Panc1 (cell line): ENCODE measurements around the gene NFS1. TPM values are rescaled to one million over a fixed set of nuclear protein-coding genes. Genes with fewer than 3 reads are reported as not detected.
"Not testable (repeated sequence)": the region's sequence is repeated elsewhere in the genome, so short reads cannot be mapped to it uniquely, and the experiment has no call there.

Experiments
- ATAC-seq: fragments of 200-7000 bp; cut with Tn5 transposase; 2 replicates; pipeline ENCODE4 v1.9.1; 2020; ENCODE audit warnings: mild to moderate bottlenecking, moderate library complexity
- Bru-seq: library from RNA; stranded (reverse); fragments of 400-500 nt; gene quantifications from one replicate; lab custom pipeline; 2021; lab: Mats Ljungman, UMichigan
- BruChase-seq, 2 experiments: library from RNA; stranded (reverse); fragments of 400-500 nt; gene quantifications; one replicate each; lab custom pipeline; 2021; lab: Mats Ljungman, UMichigan
- BruUV-seq: library from RNA; stranded (reverse); fragments of 400-500 nt; replicated peaks from 2 replicates; lab custom pipeline; 2021; lab: Mats Ljungman, UMichigan
- CTCF ChIA-PET: fragments of 300-600 bp; sonication (Branson Sonifier 250); formaldehyde crosslinking; loops from one replicate; lab custom pipeline; 2022; ENCODE audit warnings: antibody characterized with exemption; lab: Charles Lee
- POLR2A ChIA-PET: fragments of 300-600 bp; sonication (Branson Sonifier 250); formaldehyde crosslinking; loops from one replicate; lab custom pipeline; 2022; ENCODE audit warnings: antibody characterized with exemption; lab: Charles Lee
- DNase-seq: peaks from one replicate; pipeline ENCODE4 v3.0.0-alpha.2; 2010; ENCODE audit warnings: low read depth, low spot score
- H3K27ac ChIP-seq: 2 replicates; pipeline ENCODE4 v1.5.1; 2011; ENCODE audit warnings: mild to moderate bottlenecking, low read length, inconsistent platforms
- H3K27me3 ChIP-seq: fragments of 200-500 bp; sonication (Bioruptor generic); 2 replicates; pipeline ENCODE4 v1.6.0; 2014; ENCODE audit warnings: low read length, inconsistent platforms; ENCODE audit not compliant: control insufficient read depth, insufficient read depth
- H3K36me3 ChIP-seq: fragments of 200-500 bp; sonication (Bioruptor generic); 2 replicates; pipeline ENCODE4 v1.5.1; 2014; ENCODE audit warnings: inconsistent platforms, mild to moderate bottlenecking, low read length, moderate library complexity; ENCODE audit not compliant: control insufficient read depth, insufficient read depth
- H3K4me1 ChIP-seq: 2 replicates; pipeline ENCODE4 v1.5.1; 2011; ENCODE audit warnings: inconsistent platforms, mild to moderate bottlenecking, low read length, moderate library complexity; ENCODE audit not compliant: control insufficient read depth, insufficient read depth
- H3K4me3 ChIP-seq, 2 experiments: 2 replicates each; pipeline ENCODE4 v1.5.1; 2011 to 2012; ENCODE audit warnings: low read depth in 2 of 2, low read length in 2 of 2, mild to moderate bottlenecking in 2 of 2, inconsistent platforms in 1 of 2, moderate library complexity in 1 of 2
- H3K9me3 ChIP-seq: fragments of 200-500 bp; sonication (Bioruptor generic); 2 replicates; pipeline ENCODE4 v1.5.1; 2014; ENCODE audit warnings: low read depth, mild to moderate bottlenecking, inconsistent platforms, low read length, moderate library complexity; ENCODE audit not compliant: control insufficient read depth, insufficient read depth
- POLR2AphosphoS5 ChIP-seq: IDR thresholded peaks from 2 replicates; pipeline ENCODE4 v1.6.1; 2012; ENCODE audit warnings: mild to moderate bottlenecking, low read depth, low read length, moderate library complexity
- SIN3A ChIP-seq: IDR thresholded peaks from 2 replicates; pipeline ENCODE4 v1.6.1; 2012; ENCODE audit warnings: low read depth, mild to moderate bottlenecking, low read length, moderate library complexity, borderline replicate concordance; ENCODE audit not compliant: insufficient read depth
- TCF7L2 ChIP-seq: IDR thresholded peaks from 2 replicates; pipeline ENCODE4 v1.6.1; 2011; ENCODE audit warnings: mild to moderate bottlenecking, low read depth, low read length, inconsistent platforms
- in situ Hi-C: cut with HindIII; loops from 2 replicates; pipeline ENCODE4 v1.10.0; 2016; ENCODE audit warnings: low sequenced_read_pairs, low pct_unique_long_range_greater_than_20kb
- intact Hi-C: fragments of 100-400 bp; cut with micrococcal nuclease; formaldehyde crosslinking; loops from one replicate; pipeline ENCODE4 v1.10.0; 2022; ENCODE audit not compliant: unreplicated experiment
- long read RNA-seq: library from polyadenylated mRNA; unstranded; transcript quantifications from one replicate; pipeline ENCODE4 v2.0.0, GENCODE V29; 2021; ENCODE audit not compliant: unreplicated experiment
- polyA plus RNA-seq: library from polyadenylated mRNA; unstranded; fragments of >200 nt; gene quantifications from one replicate; pipeline ENCODE4 v1.2.1, GENCODE V29; 2012; ENCODE audit warnings: missing spikeins; ENCODE audit not compliant: insufficient read length
- total RNA-seq: library from RNA; stranded (reverse); gene quantifications from one replicate; pipeline ENCODE4 v1.2.1, GENCODE V29; 2021; ENCODE audit not compliant: unreplicated experiment
- TF ChIP-seq, protein P1 (sequence below): fragments of 450-650 bp; IDR thresholded peaks from 2 replicates; pipeline ENCODE4 v1.5.1; 2017; ENCODE audit warnings: mild to moderate bottlenecking
- TF ChIP-seq, protein P2 (sequence below), 2 experiments: IDR thresholded peaks; 2 replicates each; pipeline ENCODE4 v1.6.1; 2011 to 2012; ENCODE audit warnings: low read depth in 2 of 2, control low read depth in 1 of 2, low read length in 1 of 2, mild to moderate bottlenecking in 1 of 2, moderate library complexity in 1 of 2; ENCODE audit not compliant: insufficient read depth in 1 of 2

Gene NFS1
- total RNA-seq = 44.9 TPM
- polyA plus RNA-seq = 32.6 TPM
- percentile 68 among the genes with signal in this experiment for Bru-seq, nascent RNA
- percentile 87 among the genes with signal in this experiment for BruChase-seq, experiment 1, labeled RNA remaining after a 2-hour chase
- BruChase-seq, experiment 2, labeled RNA remaining after a 6-hour chase = percentile 85 among the genes with signal in this experiment
- long read RNA-seq, transcript NFS1-204 (13 exons, 1,956 nt) = minor isoform, 6 of 62 reads
- long read RNA-seq, transcript NFS1-203 (13 exons, 3,012 nt) = major isoform, 24 of 62 reads
- long read RNA-seq, partial matches to known transcripts = 19 of 62 reads
- long read RNA-seq, other reads (novel, unspliced or antisense) = 10 of 62 reads

DNA sequence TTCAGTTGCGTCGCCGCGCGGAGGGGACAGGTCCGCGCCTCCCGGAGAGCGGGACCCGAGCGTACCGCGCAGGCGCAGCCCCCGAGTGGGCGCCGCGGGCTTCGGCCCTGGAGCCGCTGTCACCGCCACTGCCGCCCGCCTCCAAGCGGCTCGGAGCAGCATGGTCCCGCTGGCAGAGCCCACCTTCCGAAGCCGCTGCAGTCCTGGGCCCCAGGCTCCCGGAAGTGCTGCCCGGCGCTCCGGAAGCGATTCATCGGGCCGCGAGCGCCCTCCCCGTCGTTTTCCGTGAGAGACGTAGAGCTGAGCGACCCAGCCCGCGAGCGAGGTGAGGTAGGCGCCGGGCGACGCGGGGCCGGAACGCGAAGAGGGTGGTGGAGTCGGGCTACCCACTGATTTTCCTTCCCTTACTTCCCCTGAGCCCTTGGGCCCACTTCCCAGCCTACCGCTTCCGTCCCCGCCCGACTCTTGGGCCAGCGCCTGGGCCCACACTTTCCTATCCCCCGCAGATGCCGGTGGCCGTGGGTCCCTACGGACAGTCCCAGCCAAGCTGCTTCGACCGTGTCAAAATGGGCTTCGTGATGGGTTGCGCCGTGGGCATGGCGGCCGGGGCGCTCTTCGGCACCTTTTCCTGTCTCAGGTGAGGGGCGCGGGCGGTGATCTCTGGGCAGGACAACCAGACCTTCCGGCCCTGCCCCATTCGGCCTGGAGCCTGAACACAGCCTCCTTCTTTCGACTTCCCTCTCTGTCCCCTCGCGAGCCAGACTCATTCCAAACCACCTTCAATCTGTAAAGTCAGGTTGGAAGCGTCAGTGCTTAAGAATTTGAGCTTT, at the start of gene NFS1, which contains the start of gene ROMO1:
Gene NFS1 (minus strand): TSS at position 226 of the 830 bp plus-strand sequence. CDS start 64 bp downstream, at position 162.
Gene ROMO1 (plus strand): TSS at position 279 of the 830 bp plus-strand sequence. CDS start 228 bp downstream, at position 507.
- TF ChIP-seq SIN3A (peak; percentile 96), TCF7L2 (0 out of 2 replicates have a peak, but pooled peaks have one; percentile 19), POLR2AphosphoS5 (peak; percentile 91)
- TF ChIP-seq, protein P1, sequence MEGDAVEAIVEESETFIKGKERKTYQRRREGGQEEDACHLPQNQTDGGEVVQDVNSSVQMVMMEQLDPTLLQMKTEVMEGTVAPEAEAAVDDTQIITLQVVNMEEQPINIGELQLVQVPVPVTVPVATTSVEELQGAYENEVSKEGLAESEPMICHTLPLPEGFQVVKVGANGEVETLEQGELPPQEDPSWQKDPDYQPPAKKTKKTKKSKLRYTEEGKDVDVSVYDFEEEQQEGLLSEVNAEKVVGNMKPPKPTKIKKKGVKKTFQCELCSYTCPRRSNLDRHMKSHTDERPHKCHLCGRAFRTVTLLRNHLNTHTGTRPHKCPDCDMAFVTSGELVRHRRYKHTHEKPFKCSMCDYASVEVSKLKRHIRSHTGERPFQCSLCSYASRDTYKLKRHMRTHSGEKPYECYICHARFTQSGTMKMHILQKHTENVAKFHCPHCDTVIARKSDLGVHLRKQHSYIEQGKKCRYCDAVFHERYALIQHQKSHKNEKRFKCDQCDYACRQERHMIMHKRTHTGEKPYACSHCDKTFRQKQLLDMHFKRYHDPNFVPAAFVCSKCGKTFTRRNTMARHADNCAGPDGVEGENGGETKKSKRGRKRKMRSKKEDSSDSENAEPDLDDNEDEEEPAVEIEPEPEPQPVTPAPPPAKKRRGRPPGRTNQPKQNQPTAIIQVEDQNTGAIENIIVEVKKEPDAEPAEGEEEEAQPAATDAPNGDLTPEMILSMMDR = no peak; the same call in 1 of the 2 replicates
- TF ChIP-seq, protein P2, sequence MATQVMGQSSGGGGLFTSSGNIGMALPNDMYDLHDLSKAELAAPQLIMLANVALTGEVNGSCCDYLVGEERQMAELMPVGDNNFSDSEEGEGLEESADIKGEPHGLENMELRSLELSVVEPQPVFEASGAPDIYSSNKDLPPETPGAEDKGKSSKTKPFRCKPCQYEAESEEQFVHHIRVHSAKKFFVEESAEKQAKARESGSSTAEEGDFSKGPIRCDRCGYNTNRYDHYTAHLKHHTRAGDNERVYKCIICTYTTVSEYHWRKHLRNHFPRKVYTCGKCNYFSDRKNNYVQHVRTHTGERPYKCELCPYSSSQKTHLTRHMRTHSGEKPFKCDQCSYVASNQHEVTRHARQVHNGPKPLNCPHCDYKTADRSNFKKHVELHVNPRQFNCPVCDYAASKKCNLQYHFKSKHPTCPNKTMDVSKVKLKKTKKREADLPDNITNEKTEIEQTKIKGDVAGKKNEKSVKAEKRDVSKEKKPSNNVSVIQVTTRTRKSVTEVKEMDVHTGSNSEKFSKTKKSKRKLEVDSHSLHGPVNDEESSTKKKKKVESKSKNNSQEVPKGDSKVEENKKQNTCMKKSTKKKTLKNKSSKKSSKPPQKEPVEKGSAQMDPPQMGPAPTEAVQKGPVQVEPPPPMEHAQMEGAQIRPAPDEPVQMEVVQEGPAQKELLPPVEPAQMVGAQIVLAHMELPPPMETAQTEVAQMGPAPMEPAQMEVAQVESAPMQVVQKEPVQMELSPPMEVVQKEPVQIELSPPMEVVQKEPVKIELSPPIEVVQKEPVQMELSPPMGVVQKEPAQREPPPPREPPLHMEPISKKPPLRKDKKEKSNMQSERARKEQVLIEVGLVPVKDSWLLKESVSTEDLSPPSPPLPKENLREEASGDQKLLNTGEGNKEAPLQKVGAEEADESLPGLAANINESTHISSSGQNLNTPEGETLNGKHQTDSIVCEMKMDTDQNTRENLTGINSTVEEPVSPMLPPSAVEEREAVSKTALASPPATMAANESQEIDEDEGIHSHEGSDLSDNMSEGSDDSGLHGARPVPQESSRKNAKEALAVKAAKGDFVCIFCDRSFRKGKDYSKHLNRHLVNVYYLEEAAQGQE (IDR thresholded peaks at IDR 0.05; ENCODE audit: insufficient read depth in 1 of 2, low read depth in 2 of 2, low read length in 1 of 2) = 0 out of 4 replicates have a peak, but pooled peaks of 1 of the 2 experiments have one; percentile 9
- POLR2A ChIA-PET = interaction anchor here (0.5 to 0.6 kb wide), 9 partner anchors 11 to 178 kb away, joined by 3 to 11 read pairs (median 3); no protein-coding TSS in a partner anchor
- peaks cover 29% of the 10 kb centered on the region for H3K36me3 ChIP-seq
- H3K4me1 ChIP-seq = peaks cover 21% of the 10 kb centered on the region
- H3K27me3 ChIP-seq = no peaks in the 10 kb centered on the region
- H3K4me3 ChIP-seq = peak within 1 kb of the TSS; percentile 80 to 86
- peak within 1 kb of the TSS; percentile 93 for H3K27ac ChIP-seq
- in situ Hi-C loops = no loop called here
- peak; percentile 92 for ATAC-seq
- CTCF ChIA-PET = interaction anchor here (0.6 kb wide), 2 partner anchors 72 to 138 kb away, joined by 3 to 4 read pairs; partner anchors contain the start of gene PHF20
- no TSS peak for BruUV-seq
- intact Hi-C loops = no loop called here
- no peak for DNase-seq
- H3K9me3 ChIP-seq = no peaks in the 10 kb centered on the region

DNA sequence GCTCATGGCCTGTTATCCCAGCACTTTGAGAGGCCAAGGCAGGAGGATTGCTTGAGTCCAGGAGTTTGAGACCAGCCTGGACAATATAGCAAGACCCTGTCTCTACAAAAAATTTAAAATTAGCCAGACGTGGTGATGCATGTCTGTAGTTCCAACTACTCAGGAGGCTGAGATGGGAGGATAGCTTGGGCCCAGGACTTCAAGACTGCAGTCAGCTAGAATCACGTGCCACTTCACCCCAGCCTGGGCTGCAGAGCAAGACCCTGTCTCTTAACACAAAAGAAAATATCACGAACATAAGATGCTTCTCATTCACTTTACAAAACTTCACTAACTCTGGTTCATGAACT, 45.3 kb upstream of the NFS1 start:
- ChIA-PET POLR2A (interaction anchor here (0.6 to 1.0 kb wide), 2 partner anchors 25 to 141 kb away, joined by 3 to 4 read pairs; no protein-coding TSS in a partner anchor), CTCF (interaction anchor here (0.6 kb wide), 1 partner anchor 28 kb away, joined by 3 read pairs; the partner anchor contains the start of gene PHF20)
- H3K9me3 ChIP-seq, DNase-seq, BruUV-seq, H3K27me3 ChIP-seq, in situ Hi-C loops, ATAC-seq, H3K4me3 ChIP-seq: not testable (repeated sequence)
- H3K36me3 ChIP-seq = peaks cover 19% of the 10 kb centered on the region
- H3K27ac ChIP-seq = peak overlapping the region; percentile 100
- H3K4me1 ChIP-seq = peaks cover 13% of the 10 kb centered on the region
- intact Hi-C loops = loop anchor here (5.0 kb wide), 1 partner anchor 138 kb away; no protein-coding TSS in a partner anchor
